HG02610 (cell line): Measurements from ENCODE around the gene LRRC4.
A peak's percentile ranks its signal among the peaks of the same experiment; 100 is the strongest.

Experiments used
- ATAC-seq: cut with Tn5 transposase; IDR thresholded peaks from one replicate; pipeline ENCODE4 v1.9.1; 2021; ENCODE audit warnings: mild to moderate bottlenecking, moderate library complexity; ENCODE audit not compliant: unreplicated experiment

Gene LRRC4, protein sequence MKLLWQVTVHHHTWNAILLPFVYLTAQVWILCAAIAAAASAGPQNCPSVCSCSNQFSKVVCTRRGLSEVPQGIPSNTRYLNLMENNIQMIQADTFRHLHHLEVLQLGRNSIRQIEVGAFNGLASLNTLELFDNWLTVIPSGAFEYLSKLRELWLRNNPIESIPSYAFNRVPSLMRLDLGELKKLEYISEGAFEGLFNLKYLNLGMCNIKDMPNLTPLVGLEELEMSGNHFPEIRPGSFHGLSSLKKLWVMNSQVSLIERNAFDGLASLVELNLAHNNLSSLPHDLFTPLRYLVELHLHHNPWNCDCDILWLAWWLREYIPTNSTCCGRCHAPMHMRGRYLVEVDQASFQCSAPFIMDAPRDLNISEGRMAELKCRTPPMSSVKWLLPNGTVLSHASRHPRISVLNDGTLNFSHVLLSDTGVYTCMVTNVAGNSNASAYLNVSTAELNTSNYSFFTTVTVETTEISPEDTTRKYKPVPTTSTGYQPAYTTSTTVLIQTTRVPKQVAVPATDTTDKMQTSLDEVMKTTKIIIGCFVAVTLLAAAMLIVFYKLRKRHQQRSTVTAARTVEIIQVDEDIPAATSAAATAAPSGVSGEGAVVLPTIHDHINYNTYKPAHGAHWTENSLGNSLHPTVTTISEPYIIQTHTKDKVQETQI

GRCh38 chr7:128030654-128031611, at the start of gene LRRC4:
TSS of gene LRRC4 (minus strand) at chr7:128031437. CDS start at chr7:128030640, 797 bp downstream.
- peak; percentile 32 for ATAC-seq

DNA sequence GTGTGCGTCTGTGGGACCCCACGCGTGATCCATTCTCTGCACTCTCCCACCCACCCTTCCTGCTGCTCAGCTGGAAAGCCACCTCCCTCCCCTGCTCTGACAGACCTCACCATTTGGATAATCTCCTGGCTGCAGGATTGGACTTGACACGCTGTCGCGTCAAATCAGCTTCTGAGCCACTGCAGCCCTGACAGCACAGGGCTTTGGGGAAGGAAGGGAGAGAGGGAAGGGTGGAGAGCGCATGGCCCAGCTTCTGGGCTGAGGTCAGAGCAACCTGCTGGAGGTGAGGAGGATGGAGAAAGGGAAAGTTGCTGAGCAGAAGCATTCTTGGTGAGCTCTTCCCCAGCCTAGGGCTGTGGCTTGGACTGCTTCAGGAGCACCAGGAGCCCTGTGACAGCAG, 48.9 kb upstream of the LRRC4 start:
- ATAC-seq, result no peak

- ATAC-seq, result no peak
These were observed 47.1 kb upstream of the LRRC4 start for GRCh38 chr7:128078309-128078708.

DNA sequence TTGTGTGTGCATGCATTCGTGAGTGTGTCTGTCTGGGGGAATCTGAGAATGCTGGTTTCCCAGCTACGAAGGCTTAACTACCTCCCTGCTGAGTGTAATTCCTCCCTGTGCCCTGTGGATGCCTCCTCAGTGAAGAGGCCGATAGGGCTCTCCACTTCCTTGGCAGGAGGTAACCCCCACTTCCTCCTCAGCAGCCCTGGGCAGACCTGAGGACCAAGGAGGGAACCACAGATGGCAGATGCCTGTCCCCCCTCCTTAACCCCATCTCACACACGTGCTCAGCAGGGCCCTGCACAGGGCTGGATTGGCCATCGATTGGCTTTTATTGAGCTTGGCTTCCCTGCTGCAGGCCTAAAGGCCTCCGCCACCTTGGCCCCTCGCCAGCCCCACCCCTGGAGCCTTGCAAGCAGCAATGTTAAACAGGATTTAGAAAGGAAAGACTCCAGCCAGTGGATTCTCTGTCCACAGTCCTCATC, 45.6 kb upstream of the LRRC4 start:
- ATAC-seq, result no peak

DNA sequence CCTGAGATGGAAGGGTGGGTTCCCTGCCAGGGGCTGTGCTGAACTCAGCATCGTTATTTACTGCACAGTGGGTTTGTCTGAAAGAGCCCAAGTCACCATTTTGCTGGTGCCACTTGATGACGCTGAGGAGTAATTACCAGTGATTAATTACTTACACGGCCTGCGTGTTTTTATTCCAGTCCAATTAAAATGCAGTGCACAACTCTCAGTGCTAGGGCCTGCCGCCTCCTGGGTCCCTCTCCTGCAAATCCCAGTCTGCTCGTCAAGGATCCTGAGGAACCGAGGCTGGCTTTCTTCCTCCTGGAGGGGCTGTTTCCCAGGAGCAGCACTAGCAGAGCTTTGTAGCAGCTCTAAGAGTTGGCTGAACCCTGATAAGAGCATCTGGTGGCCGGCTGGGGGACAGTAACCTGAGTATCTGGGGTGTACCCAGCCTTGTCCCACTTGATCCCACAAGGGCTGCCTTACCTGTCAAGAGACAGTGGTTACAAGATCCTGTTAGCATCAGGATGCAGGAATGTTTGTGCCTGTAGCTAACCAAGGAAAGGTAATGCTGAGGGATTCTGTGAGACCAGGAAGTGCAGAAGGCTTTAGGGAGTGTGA, 45.1 kb upstream of the LRRC4 start:
- ATAC-seq, result no peak

- no peak for ATAC-seq
These were observed 44.2 kb upstream of the LRRC4 start for GRCh38 chr7:128075242-128076095.

DNA sequence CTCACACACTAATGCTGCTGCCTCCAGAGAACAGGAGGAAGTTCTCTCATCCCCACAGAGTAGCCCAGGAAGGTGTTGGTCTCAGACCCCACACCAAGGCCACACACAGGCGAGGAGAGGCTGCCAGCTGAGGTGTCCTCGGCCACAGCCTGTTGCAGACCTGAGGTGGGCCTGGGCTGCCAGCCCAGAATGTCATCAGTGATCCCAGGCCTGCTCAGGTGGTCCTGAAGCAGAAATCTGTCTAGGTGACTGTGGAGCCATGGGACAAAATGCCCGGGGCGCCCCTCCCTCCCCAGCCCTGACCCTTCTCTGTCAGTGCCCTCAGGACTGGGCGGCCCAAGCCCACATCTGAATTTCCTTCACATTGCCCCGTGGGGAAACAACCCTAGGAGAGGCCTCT, 43.5 kb upstream of the LRRC4 start:
- no peak for ATAC-seq

DNA sequence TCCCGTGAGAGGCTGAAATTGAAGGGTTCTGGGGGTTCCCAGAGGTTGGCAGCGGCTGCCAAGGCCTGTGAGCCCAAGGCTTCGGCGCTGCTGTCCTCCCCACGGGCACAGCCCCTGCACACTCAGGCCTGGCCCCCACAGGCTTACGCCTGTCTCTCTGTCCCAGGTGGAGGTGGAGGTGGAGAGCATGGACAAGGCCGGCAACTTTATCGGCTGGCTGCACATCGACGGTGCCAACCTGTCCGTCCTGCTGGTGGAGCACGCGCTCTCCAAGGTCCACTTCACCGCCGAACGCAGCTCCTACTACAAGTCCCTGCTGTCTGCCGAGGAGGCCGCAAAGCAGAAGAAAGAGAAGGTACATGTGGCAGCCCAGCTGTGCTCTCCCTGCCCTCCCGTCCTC, 43.1 kb upstream of the LRRC4 start:
- ATAC-seq, result no peak

- no peak for ATAC-seq
These were observed 42.6 kb upstream of the LRRC4 start for GRCh38 chr7:128073671-128074310.

DNA sequence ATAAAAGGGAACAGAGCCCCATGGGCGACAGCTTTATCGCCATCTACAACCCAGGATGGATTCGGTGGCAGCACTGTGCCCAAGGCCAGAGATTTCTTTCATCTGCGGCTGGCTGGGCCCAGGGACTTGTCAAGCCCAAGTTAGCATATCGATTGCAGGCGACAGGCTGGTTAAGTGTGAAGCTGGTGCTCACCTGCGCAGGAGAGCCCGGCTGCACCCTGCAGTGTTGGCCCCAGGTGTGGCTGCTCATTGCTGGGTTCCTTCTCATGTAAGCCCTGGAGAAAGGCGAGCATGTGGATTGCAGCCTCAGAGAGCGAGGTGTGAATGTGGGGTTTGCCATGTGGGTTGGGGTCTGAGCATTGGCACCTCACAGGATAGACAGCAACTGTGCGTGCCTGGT, 40.6 kb upstream of the LRRC4 start:
- no peak for ATAC-seq

DNA sequence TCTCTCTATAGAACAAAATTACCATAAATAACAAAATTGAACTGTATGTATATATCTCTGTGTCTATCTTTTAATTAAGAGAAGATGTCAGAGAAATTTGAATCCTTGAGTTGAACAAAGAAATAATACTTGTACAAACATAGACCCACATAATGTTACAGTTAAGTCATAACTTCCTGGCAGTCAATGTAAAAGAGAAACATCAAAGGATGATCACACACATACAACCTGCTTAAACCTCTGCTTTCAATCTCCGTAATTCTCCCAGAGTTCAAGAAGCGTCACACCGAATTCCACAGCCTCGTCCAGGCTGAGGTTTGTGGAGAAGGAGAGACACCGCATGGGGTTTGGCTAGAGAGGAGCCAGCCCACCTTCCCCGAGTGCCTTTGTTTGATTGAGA, 40.1 kb upstream of the LRRC4 start:
- ATAC-seq, result no peak

- ATAC-seq, result no peak
These were observed 38.4 kb upstream of the LRRC4 start for GRCh38 chr7:128069373-128070364.

GRCh38 chr7:128068785-128069184, 37.5 kb upstream of the LRRC4 start:
- no peak for ATAC-seq

- no peak for ATAC-seq
These were observed 36.7 kb upstream of the LRRC4 start for GRCh38 chr7:128067983-128068382.

DNA sequence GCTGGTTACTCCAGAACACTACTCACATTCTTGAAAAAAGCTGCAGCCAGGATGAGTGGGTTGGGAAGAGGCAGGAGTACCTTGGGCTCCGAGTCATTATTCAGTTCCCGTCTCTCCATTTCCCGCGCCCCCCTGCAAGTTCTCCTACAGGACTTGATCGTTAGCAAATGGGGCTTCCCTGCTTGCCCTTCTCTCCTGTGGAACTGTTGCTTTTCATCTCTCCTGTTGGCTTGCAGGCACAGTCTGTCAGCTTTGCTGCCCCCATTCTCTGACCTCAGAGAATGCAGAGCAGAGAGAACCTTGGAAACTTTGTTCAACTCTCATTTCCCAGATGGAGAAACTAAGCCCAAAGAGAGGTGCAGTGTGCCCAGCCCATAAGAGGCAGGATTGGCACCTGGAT, 35.6 kb upstream of the LRRC4 start:
- no peak for ATAC-seq

DNA sequence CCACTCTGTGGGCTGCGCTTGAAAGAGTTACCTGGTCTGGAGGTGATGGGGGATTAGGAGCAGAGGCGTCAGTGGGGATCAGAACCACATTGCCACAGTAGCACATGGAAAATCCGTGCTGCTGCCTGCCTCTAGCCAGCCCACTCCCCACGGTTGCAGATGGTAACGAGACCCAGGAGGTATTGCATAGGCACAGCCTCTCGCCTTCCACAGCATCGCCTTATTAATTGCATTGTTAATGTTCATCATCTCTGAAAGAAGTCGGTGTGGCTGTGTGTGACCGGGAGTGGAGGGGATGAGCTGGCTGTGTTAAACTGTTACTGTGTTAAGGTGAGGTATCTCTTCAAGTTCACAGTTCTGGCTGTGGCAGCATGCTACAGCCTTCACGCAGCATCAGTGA, 35.2 kb upstream of the LRRC4 start:
- ATAC-seq, result no peak

DNA sequence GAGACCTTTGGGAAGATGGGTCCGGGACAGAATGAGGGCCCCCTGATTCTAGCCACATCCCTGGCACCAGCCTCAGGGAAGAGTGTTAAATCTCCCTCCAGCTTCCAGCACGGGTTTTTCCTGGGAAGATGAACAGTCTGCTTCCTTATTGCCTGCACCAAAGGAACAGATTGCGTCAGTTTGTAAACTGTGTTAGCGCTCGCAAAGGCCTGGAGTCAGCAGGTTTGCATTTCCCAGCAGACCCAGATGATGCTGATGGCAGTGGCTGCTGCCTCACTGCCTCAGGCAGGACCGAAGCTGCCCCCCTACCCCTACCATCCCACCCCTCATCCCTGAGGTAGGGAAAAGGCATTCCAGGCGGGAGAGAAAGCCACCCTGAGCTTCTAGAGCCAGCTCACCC, 34.6 kb upstream of the LRRC4 start:
- ATAC-seq, result no peak

DNA sequence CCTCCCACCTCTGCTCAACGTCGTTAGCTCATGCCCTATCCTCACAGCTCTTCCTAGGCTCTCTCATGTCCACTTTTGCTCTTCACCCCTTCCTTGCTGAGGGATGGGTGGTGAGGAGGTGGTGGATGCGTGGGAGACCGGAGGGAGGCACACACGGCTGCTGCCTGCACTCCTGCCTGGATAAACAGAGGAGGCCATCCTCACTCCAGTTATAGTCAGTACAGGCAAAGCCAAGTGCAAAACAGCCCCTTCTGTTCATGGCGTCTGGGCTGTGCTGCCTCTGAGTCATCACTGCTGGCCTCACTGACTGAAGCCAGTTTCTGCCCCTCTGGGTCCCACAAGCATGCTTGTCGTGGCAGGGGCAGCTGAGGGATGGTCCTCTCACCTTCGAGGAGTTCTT, 31.9 kb upstream of the LRRC4 start:
- ATAC-seq, result no peak
